ENCODE measurements around the gene GRAMD1B. TPM values are rescaled to one million over a fixed set of nuclear protein-coding genes. Genes with fewer than 3 reads are reported as not detected.

GRAMD1B gene
- total RNA-seq, 1 experiment from 2014 or later, result 12.7 TPM

GRCh38 chr11:123526027-123526805 lies 96.1 kb downstream of the GRAMD1B start:
- Histone ChIP-seq H3K27me3 (ENCODE audit: insufficient read depth, low read length) (no peaks in the 10 kb centered on the region), H3K9me3 (ENCODE audit: control insufficient read depth in 1 of 2, insufficient read depth in 1 of 2, low read depth in 1 of 2, low read length in 2 of 2) (no peaks in the 10 kb centered on the region), H3K36me3 (ENCODE audit: control insufficient read depth in 1 of 2, insufficient read depth in 2 of 2, low read length in 2 of 2) (no peaks in the 10 kb centered on the region), H3K4me1 (ENCODE audit: control insufficient read depth in 1 of 2, insufficient read depth in 2 of 2, low read length in 2 of 2) (no peaks in the 10 kb centered on the region), H3K4me2 (ENCODE audit: low read length) (no peak overlapping the region), H3K79me2 (ENCODE audit: insufficient read depth, low read length) (no peaks in the 10 kb centered on the region), H3K4me3 (replicated peaks in 1 of 2; ENCODE audit: low read depth in 1 of 2, low read length in 2 of 2) (no peak overlapping the region), H4K20me1 (ENCODE audit: insufficient read depth) (no peaks in the 10 kb centered on the region), H3K27ac (ENCODE audit: low read depth, low read length) (no peak overlapping the region), H2AFZ (ENCODE audit: low read depth, low read length, poor library complexity, severe bottlenecking) (no peak overlapping the region), H3K9me2 (ENCODE audit: insufficient read depth) (no peaks in the 10 kb centered on the region), H3K9ac (ENCODE audit: low read length) (no peak overlapping the region)
- TF ChIP-seq RAD21 (IDR thresholded peaks at IDR 0.05; ENCODE audit: low read depth) (no peak), ZBTB33 (IDR thresholded peaks at IDR 0.05; ENCODE audit: extremely low read depth, insufficient replicate concordance, low read length) (no peak), POLR2AphosphoS5 (IDR thresholded peaks at IDR 0.05; ENCODE audit: low read depth, low read length) (no peak), CEBPB (IDR thresholded peaks at IDR 0.05; ENCODE audit: low read depth) (no peak), EGR1 (IDR thresholded peaks at IDR 0.05; ENCODE audit: low read depth) (no peak), YY1 (IDR thresholded peaks at IDR 0.05; ENCODE audit: extremely low read depth, insufficient replicate concordance, low read depth, low read length) (no peak), SRF (IDR thresholded peaks at IDR 0.05; ENCODE audit: low read depth) (no peak), SP1 (IDR thresholded peaks at IDR 0.05; ENCODE audit: low read depth) (no peak), REST (IDR thresholded peaks at IDR 0.05; ENCODE audit: low read depth) (no peak), MAX (IDR thresholded peaks at IDR 0.05) (no peak), EZH2phosphoT487 (IDR thresholded peaks at IDR 0.05; ENCODE audit: borderline replicate concordance) (no peak), ZFX (IDR thresholded peaks at IDR 0.05) (no peak), SIN3A (IDR thresholded peaks at IDR 0.05; ENCODE audit: low read depth) (no peak), ATF3 (IDR thresholded peaks at IDR 0.05) (no peak), FOSL1 (IDR thresholded peaks at IDR 0.05; ENCODE audit: low read depth) (no peak), POLR2A (IDR thresholded peaks at IDR 0.05; ENCODE audit: borderline replicate concordance, extremely low read depth, insufficient read depth, insufficient read length) (no peak), EZH2 (IDR thresholded peaks at IDR 0.05) (no peak), CBX3 (IDR thresholded peaks at IDR 0.05; ENCODE audit: low read depth) (no peak)
- intact Hi-C loops (cut with micrococcal nuclease), result no loop called here
- POLR2A ChIA-PET, result no interaction called here
- ATAC-seq, result no peak
- no peak for DNase-seq (ENCODE audit: low read depth, low spot score)
- CTCF ChIA-PET, result interaction anchor here (1.4 kb wide), 1 partner anchor 54 kb away, joined by 3 read pairs; no protein-coding TSS in a partner anchor
- RAD21 ChIA-PET (ENCODE audit: low non-redundant PET in 1 of 2, low total read pairs in 2 of 2, uncharacterized antibody in 2 of 2, unreplicated experiment in 2 of 2), result no interaction called here
- BruUV-seq (replicated peaks), result no TSS peak
